GM19468 (cell line): ENCODE data around the gene WLS.

Experiments
- ATAC-seq: cut with Tn5 transposase; IDR thresholded peaks from one replicate; pipeline ENCODE4 v1.9.1; 2021; ENCODE audit warnings: mild to moderate bottlenecking, moderate library complexity, moderate number of reproducible peaks; ENCODE audit not compliant: unreplicated experiment; ENCODE audit errors: extremely low read depth

WLS gene

GRCh38 chr1:68204977-68205630, 27.2 kb downstream of the WLS start:
- ATAC-seq = no peak

GRCh38 chr1:68202239-68202832, 30.0 kb downstream of the WLS start:
- no peak for ATAC-seq

GRCh38 chr1:68201546-68202238, 30.6 kb downstream of the WLS start:
- ATAC-seq = no peak

- no peak for ATAC-seq
These were observed 32.7 kb downstream of the WLS start for GRCh38 chr1:68199603-68200002.

GRCh38 chr1:68198752-68199151, 33.6 kb downstream of the WLS start:
- ATAC-seq = no peak

- ATAC-seq = no peak
These were observed 34.4 kb downstream of the WLS start for GRCh38 chr1:68197891-68198290.

- ATAC-seq = no peak
These were observed 34.9 kb downstream of the WLS start for GRCh38 chr1:68197461-68197860.

- no peak for ATAC-seq
These were observed 35.6 kb downstream of the WLS start for GRCh38 chr1:68196676-68197075.

- ATAC-seq = no peak
These were observed 40.6 kb downstream of the WLS start for GRCh38 chr1:68191717-68192116.

GRCh38 chr1:68188644-68189340, 43.5 kb downstream of the WLS start:
- ATAC-seq = no peak

GRCh38 chr1:68188060-68188538, 44.2 kb downstream of the WLS start:
- no peak for ATAC-seq

GRCh38 chr1:68185743-68186142, 46.6 kb downstream of the WLS start:
- no peak for ATAC-seq

GRCh38 chr1:68183895-68184294, 48.4 kb downstream of the WLS start:
- ATAC-seq = no peak

- ATAC-seq = no peak
These were observed 51.2 kb downstream of the WLS start for GRCh38 chr1:68181165-68181556.

- ATAC-seq = no peak
These were observed 51.7 kb downstream of the WLS start for GRCh38 chr1:68180441-68181164.

- peak; percentile 33 for ATAC-seq
These were observed 53.4 kb downstream of the WLS start for GRCh38 chr1:68178821-68179490.

- no peak for ATAC-seq
These were observed 56.5 kb downstream of the WLS start for GRCh38 chr1:68175621-68176398.

- ATAC-seq = no peak
These were observed 57.6 kb downstream of the WLS start for GRCh38 chr1:68174738-68175113.
